ENCODE results near the gene STAT3.

- TF ChIP-seq CTCF (conservative IDR thresholded peaks at IDR 0.05) (no peak), EZH2 (IDR thresholded peaks at IDR 0.05; ENCODE audit: low read depth) (no peak)
Measured at GRCh38 chr17:42270170-42270535, 118.1 kb downstream of the STAT3 start.

Measured in PC-9 (cell line).